ENCODE results near the gene SPOCD1.
A peak's percentile ranks its signal among the peaks of the same experiment; 100 is the strongest.

Gene SPOCD1

DNA sequence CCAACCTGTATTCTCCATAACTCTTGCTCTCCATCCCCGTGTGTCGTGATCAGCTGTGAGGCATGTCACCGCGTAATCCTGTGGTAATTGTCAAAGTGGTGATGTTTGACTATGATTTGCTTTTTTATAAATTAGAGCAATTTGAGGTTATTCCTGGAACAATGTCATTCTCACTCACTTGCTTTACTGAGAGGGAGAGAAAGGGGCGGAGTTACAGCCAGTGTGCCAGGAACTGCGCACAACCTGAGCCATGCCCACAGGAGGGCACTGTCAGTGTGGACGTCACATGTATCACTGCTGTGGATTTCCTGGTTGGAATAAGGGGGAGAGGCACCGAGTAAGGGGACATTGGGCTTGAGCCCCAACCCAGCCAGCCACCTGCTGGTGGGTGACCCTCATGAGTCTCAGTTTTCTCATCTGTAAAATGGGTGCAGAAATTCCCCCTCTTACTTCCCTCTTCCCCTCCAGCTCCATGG, 58.6 kb downstream of the SPOCD1 start:
- DNase-seq (ENCODE audit: insufficient read length) (no peak), FAIRE-seq (no peak)
- TF ChIP-seq TAF1 (IDR thresholded peaks at IDR 0.05; ENCODE audit: borderline replicate concordance, low read depth, low read length): no peak
- TF ChIP-seq POLR2AphosphoS5 (IDR thresholded peaks at IDR 0.05; ENCODE audit: low read depth, low read length): no peak
- no peak for TF ChIP-seq POLR2A (IDR thresholded peaks at IDR 0.05; ENCODE audit: low read depth, low read length)

DNA sequence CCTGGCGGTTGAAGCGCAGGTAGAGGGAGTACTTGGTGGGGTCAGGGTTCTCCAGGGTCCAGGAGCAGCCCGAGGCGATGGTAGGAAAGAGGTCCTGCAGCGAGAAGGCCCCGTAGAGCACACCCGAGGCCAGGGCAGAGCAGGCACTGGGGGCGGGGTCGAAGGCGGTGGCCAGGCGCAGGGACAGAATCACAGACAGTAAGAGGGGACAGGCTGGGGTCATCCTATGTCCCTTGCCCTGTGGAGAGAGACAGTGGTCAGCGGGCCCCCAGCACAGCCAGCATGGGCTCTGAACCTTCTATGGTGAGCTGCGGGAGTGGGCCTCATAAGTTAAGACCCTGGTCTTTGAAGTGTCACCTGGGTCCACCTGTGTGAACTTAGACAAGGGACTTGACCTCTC, 59.2 kb downstream of the SPOCD1 start:
- TF ChIP-seq POLR2A (IDR thresholded peaks at IDR 0.05; ENCODE audit: low read depth, low read length): no peak
- TF ChIP-seq POLR2AphosphoS5 (IDR thresholded peaks at IDR 0.05; ENCODE audit: low read depth, low read length): no peak
- no peak for TF ChIP-seq TAF1 (IDR thresholded peaks at IDR 0.05; ENCODE audit: borderline replicate concordance, low read depth, low read length)
- FAIRE-seq (no peak), DNase-seq (ENCODE audit: insufficient read length) (no peak)

DNA sequence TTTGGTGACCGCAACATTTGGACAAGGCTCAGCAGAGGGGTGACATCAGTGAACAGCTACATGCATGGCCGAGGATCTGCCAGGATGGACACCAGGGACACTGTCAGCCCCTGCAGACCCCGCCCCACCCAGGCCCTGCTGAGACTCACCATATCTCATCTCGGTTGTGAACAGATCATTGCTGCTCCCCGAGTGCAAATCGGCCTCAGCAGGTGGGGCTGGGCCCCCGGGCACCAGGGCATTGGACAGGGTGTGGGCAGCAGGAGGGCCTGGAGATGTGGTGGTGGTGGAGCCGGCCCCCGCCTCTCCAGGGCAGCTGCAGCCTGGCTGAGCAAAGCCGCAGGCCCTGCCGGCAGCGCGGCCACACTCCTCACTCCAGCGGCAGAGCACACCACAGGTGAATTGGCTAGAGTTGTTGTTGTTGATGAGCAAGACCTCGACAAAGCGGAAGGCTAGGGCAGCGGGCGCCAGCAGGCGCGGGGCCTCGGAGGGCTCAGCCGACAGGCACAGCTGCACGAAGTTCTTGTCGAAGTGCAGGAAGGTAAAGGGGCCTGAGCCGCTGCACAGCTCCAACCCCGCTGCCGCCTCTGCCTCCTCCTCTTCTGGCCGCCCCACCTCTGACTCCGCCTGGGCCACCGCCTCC, 59.9 kb downstream of the SPOCD1 start:
- TF ChIP-seq POLR2AphosphoS5 (IDR thresholded peaks at IDR 0.05; ENCODE audit: low read depth, low read length) (no peak), POLR2A (IDR thresholded peaks at IDR 0.05; ENCODE audit: low read depth, low read length) (no peak), TAF1 (IDR thresholded peaks at IDR 0.05; ENCODE audit: borderline replicate concordance, low read depth, low read length) (no peak)
- DNase-seq (ENCODE audit: insufficient read length) (no peak), FAIRE-seq (no peak)

DNA sequence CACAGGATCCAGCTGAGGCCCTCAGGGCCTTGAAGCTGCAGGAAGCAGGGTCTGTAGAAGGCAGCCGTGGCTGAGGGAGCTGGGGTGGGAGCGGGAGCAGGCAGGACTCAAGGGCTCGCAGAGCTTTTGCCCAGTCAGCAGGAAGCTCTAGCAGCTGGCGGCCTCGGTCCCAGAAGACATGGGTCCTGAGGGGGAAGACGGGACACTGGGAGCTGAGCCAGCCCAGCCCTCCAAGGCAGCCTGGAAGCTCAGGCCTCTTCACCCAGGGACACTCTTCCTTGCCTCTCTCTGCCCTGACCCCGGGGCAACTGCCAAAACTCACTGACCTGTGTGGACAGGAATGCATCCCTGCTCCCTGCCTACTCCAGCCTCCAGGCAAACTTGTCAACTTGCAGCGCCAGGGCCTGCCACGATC, 60.6 kb downstream of the SPOCD1 start:
- FAIRE-seq (no peak), DNase-seq (ENCODE audit: insufficient read length) (no peak)
- no peak for TF ChIP-seq POLR2AphosphoS5 (IDR thresholded peaks at IDR 0.05; ENCODE audit: low read depth, low read length)
- TF ChIP-seq POLR2A (IDR thresholded peaks at IDR 0.05; ENCODE audit: low read depth, low read length): no peak
- TF ChIP-seq TAF1 (IDR thresholded peaks at IDR 0.05; ENCODE audit: borderline replicate concordance, low read depth, low read length): no peak

DNA sequence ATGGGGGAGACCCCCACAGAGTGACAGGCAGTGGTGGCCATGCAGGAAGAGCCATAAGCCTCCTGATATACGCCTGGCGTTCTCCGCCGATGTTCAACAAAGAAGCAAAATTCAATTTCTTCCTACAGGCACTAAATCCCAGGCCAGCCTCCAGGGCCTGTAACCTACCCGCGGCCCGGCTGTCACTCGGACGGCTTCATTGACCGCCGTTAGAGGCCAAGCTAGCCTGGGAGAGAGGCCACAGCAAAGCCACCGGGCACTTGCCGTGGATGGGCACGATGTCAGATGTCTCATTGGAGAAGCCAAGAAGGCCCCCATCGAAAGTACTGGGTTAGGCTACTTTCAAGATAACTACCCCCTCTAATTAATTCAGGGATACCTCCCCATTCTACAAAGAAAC, 61.4 kb downstream of the SPOCD1 start:
- DNase-seq (ENCODE audit: insufficient read length): no peak
- FAIRE-seq: no peak
- TF ChIP-seq POLR2AphosphoS5 (IDR thresholded peaks at IDR 0.05; ENCODE audit: low read depth, low read length) (no peak), TAF1 (IDR thresholded peaks at IDR 0.05; ENCODE audit: borderline replicate concordance, low read depth, low read length) (no peak), POLR2A (IDR thresholded peaks at IDR 0.05; ENCODE audit: low read depth, low read length) (no peak)

DNA sequence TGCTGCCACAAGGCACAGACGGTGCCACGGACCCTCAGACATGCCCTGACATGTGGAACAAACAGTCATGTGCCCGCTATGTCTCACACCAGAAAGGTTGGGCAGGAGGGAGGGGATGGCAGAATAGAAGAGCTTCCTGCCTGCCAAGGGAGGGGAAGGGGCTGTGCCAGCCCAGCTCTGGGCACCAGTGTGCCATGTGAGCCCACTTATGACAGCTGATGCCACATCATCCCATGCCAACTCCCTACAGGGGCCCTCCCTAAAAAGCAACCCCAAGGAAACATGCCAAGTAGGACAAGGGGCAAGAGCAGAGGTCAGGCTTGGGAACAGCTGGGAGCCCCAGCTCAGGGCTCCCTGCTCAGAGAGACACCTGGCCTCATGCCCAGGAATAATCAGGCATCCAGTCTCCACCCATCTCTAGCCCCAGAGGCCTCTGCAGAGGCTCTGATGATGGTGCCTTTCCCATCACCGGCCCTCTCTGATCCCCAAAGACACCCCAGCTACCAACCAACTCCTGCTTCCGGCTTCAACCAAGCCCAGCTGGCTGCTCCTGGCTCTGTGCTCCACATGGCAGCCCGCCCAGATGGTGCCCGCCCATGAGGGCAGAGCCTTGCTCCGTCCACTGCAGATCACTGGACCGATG, 62.0 kb downstream of the SPOCD1 start:
- DNase-seq (ENCODE audit: insufficient read length) (no peak), FAIRE-seq (no peak)
- TF ChIP-seq TAF1 (IDR thresholded peaks at IDR 0.05; ENCODE audit: borderline replicate concordance, low read depth, low read length) (no peak), POLR2AphosphoS5 (IDR thresholded peaks at IDR 0.05; ENCODE audit: low read depth, low read length) (no peak), POLR2A (IDR thresholded peaks at IDR 0.05; ENCODE audit: low read depth, low read length) (no peak)

DNA sequence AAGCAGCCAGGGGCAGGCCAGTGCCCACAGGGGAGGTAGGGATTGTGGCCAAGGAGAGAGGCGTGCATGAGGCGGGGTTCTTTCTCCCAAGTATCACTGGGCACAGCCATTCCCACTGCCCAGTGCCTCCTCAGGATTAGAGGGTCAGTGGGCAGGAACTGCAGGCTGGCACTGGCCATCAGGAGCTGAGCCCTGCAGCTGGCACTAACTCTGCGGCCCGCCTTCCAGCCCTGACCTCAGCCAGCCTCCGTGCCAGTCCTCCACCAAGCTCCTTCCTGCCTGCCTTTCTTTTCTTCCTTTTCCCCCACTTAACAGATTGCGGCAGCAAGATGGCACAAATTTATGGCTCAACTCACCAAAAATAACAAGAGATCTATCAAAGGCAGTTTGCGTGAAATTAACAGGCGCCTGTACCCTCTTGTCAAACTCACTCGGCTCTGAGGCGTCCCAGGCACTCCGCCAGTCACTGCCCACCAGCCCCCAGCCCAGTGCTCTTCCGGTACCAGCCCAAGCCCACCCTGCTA, 62.8 kb downstream of the SPOCD1 start:
- no peak for FAIRE-seq
- no peak for DNase-seq (ENCODE audit: insufficient read length)
- TF ChIP-seq TAF1 (IDR thresholded peaks at IDR 0.05; ENCODE audit: borderline replicate concordance, low read depth, low read length): no peak
- no peak for TF ChIP-seq POLR2AphosphoS5 (IDR thresholded peaks at IDR 0.05; ENCODE audit: low read depth, low read length)
- no peak for TF ChIP-seq POLR2A (IDR thresholded peaks at IDR 0.05; ENCODE audit: low read depth, low read length)

DNA sequence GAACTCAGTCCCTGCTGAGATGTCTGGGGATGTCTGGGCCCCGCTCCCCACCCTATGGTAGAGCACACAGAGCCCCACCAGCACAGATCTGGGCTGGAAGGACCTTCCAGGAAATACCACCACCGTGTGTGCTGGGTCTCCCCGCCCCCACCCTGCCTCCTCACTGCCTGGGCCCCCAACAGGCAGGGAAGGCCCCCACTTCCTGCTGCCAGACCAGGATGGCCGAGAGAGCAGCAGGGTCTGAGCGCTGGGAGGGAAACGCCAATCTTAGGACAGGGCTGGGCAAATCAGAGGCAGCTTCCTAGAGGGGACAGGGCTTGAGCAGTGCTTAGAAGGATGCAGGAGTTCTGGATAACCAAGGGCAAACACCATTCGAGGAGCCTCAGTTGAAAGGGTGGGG, 63.6 kb downstream of the SPOCD1 start:
- FAIRE-seq: no peak
- no peak for DNase-seq (ENCODE audit: insufficient read length)
- no peak for TF ChIP-seq POLR2A (IDR thresholded peaks at IDR 0.05; ENCODE audit: low read depth, low read length)
- no peak for TF ChIP-seq TAF1 (IDR thresholded peaks at IDR 0.05; ENCODE audit: borderline replicate concordance, low read depth, low read length)
- no peak for TF ChIP-seq POLR2AphosphoS5 (IDR thresholded peaks at IDR 0.05; ENCODE audit: low read depth, low read length)

DNA sequence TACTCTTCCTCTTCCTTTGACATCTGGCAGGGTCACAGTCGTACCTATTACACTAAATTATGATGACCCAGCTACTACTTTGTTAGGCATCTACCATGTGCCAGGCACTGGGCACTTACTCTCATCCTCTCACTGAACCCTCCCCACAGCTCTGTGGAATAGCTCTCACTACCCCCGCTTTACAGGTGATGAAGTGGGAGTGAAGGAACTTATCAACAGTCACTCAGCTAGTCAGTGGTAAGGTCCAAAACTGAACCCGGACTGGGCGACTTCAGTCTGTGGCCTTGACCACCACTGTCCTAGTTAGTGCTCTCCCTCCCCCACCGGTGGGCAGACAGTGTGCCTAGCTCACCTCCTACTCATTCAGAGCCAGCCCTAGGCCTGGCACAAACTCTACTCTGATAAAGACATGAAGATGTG, 64.0 kb downstream of the SPOCD1 start:
- TF ChIP-seq POLR2A (IDR thresholded peaks at IDR 0.05; ENCODE audit: low read depth, low read length) (no peak), POLR2AphosphoS5 (IDR thresholded peaks at IDR 0.05; ENCODE audit: low read depth, low read length) (no peak), TAF1 (IDR thresholded peaks at IDR 0.05; ENCODE audit: borderline replicate concordance, low read depth, low read length) (no peak)
- FAIRE-seq (no peak), DNase-seq (ENCODE audit: insufficient read length) (no peak)

DNA sequence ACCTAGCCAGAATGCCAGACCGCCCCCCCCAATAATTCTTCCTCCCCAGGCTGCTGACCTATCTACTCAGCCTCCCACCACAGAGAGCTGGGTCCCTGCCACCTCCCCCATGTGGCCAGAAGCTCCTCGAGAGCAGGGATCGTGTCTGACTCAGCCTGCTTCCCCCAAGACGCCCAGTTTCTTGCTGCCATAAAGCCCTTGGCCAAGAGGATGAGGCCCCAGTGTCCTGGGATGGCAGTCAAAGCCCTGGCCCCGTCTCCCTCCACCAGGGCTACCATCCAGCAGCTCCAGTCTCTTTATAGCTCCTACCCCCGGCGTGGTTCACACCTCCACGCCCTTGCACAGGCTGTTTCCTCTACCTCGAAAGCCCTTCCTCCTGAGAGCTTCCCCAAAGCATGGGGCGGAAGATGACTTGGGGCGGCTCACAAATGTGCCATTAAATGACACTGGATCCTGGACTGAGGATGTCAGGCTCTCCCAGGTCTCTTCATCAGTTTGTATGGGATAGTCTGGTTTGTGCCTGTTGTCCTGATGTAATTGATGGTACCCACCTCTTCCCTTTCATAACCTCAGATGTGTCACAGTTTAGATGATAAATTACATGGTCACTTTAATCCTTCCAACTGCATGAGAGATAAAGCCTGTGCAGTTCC, 64.8 kb downstream of the SPOCD1 start:
- peak; percentile 46 for FAIRE-seq
- DNase-seq (ENCODE audit: insufficient read length): no peak

More for the DNA sequence above, 64.8 kb downstream of the SPOCD1 start:
- TF ChIP-seq POLR2AphosphoS5 (IDR thresholded peaks at IDR 0.05; ENCODE audit: low read depth, low read length) (no peak), POLR2A (IDR thresholded peaks at IDR 0.05; ENCODE audit: low read depth, low read length) (no peak), TAF1 (IDR thresholded peaks at IDR 0.05; ENCODE audit: borderline replicate concordance, low read depth, low read length) (no peak)
